Measurements from ENCODE around the gene MAMSTR. TPM values are rescaled to one million over a fixed set of nuclear protein-coding genes. Genes with fewer than 3 reads are reported as not detected.

MAMSTR gene
- total and polyA plus RNA-seq, 10 of the 15 experiments (the other 5 are each of a cell fraction or from before 2014, with no cell fraction given), result 0.04 to 0.73 (median 0.31) TPM; not detected in 1

- TF ChIP-seq, protein P1, sequence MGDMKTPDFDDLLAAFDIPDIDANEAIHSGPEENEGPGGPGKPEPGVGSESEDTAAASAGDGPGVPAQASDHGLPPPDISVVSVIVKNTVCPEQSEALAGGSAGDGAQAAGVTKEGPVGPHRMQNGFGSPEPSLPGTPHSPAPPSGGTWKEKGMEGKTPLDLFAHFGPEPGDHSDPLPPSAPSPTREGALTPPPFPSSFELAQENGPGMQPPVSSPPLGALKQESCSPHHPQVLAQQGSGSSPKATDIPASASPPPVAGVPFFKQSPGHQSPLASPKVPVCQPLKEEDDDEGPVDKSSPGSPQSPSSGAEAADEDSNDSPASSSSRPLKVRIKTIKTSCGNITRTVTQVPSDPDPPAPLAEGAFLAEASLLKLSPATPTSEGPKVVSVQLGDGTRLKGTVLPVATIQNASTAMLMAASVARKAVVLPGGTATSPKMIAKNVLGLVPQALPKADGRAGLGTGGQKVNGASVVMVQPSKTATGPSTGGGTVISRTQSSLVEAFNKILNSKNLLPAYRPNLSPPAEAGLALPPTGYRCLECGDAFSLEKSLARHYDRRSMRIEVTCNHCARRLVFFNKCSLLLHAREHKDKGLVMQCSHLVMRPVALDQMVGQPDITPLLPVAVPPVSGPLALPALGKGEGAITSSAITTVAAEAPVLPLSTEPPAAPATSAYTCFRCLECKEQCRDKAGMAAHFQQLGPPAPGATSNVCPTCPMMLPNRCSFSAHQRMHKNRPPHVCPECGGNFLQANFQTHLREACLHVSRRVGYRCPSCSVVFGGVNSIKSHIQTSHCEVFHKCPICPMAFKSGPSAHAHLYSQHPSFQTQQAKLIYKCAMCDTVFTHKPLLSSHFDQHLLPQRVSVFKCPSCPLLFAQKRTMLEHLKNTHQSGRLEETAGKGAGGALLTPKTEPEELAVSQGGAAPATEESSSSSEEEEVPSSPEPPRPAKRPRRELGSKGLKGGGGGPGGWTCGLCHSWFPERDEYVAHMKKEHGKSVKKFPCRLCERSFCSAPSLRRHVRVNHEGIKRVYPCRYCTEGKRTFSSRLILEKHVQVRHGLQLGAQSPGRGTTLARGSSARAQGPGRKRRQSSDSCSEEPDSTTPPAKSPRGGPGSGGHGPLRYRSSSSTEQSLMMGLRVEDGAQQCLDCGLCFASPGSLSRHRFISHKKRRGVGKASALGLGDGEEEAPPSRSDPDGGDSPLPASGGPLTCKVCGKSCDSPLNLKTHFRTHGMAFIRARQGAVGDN (IDR thresholded peaks at IDR 0.05), result no peak
- no peak for TF ChIP-seq RAD21 (IDR thresholded peaks at IDR 0.05; ENCODE audit: insufficient read depth, low read depth, low read length)
- no peak for TF ChIP-seq JUNB (IDR thresholded peaks at IDR 0.05)
- no peak for TF ChIP-seq ZNF274 (IDR thresholded peaks at IDR 0.05; ENCODE audit: insufficient read depth, insufficient read length)
- TF ChIP-seq PML (IDR thresholded peaks at IDR 0.05; ENCODE audit: low read length), result no peak
- no peak; the same call in 1 of the 2 replicates for TF ChIP-seq SMARCA5 (IDR thresholded peaks at IDR 0.05)
- no peak for TF ChIP-seq CBX3 (IDR thresholded peaks at IDR 0.05; ENCODE audit: borderline replicate concordance, low read depth)
- TF ChIP-seq CBX5 (IDR thresholded peaks at IDR 0.05; ENCODE audit: low read depth), result no peak
- TF ChIP-seq ASH2L (IDR thresholded peaks at IDR 0.05; ENCODE audit: borderline replicate concordance, low read depth), result no peak
- TF ChIP-seq TCF7 (IDR thresholded peaks at IDR 0.05; ENCODE audit: borderline replicate concordance), result no peak
- no peak for TF ChIP-seq STAT1 (conservative IDR thresholded peaks at IDR 0.05)
- TF ChIP-seq NR2F1 (conservative IDR thresholded peaks at IDR 0.05), result no peak
- no peak for TF ChIP-seq HDAC6 (IDR thresholded peaks at IDR 0.05; ENCODE audit: unreplicated experiment)
- TF ChIP-seq SREBF2 (IDR thresholded peaks at IDR 0.05; ENCODE audit: low read length), result no peak; the same call in 1 of the 2 replicates
- TF ChIP-seq BCL11A (IDR thresholded peaks at IDR 0.05; ENCODE audit: low read depth, low read length), result no peak
- TF ChIP-seq, protein P2, sequence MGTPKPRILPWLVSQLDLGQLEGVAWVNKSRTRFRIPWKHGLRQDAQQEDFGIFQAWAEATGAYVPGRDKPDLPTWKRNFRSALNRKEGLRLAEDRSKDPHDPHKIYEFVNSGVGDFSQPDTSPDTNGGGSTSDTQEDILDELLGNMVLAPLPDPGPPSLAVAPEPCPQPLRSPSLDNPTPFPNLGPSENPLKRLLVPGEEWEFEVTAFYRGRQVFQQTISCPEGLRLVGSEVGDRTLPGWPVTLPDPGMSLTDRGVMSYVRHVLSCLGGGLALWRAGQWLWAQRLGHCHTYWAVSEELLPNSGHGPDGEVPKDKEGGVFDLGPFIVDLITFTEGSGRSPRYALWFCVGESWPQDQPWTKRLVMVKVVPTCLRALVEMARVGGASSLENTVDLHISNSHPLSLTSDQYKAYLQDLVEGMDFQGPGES (IDR thresholded peaks at IDR 0.05), result peak; percentile 84
- TF ChIP-seq, protein P3, sequence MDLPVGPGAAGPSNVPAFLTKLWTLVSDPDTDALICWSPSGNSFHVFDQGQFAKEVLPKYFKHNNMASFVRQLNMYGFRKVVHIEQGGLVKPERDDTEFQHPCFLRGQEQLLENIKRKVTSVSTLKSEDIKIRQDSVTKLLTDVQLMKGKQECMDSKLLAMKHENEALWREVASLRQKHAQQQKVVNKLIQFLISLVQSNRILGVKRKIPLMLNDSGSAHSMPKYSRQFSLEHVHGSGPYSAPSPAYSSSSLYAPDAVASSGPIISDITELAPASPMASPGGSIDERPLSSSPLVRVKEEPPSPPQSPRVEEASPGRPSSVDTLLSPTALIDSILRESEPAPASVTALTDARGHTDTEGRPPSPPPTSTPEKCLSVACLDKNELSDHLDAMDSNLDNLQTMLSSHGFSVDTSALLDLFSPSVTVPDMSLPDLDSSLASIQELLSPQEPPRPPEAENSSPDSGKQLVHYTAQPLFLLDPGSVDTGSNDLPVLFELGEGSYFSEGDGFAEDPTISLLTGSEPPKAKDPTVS (IDR thresholded peaks at IDR 0.05; ENCODE audit: low read depth, low read length), result no peak
- TF ChIP-seq PAX5 (IDR thresholded peaks at IDR 0.05; ENCODE audit: borderline replicate concordance, low read depth, low read length), result 0 out of 2 replicates have a peak, but pooled peaks have one; percentile 13
- TF ChIP-seq LARP7 (IDR thresholded peaks at IDR 0.05), result peak; percentile 54; the same call in 1 of the 2 replicates
- TF ChIP-seq CBFB (IDR thresholded peaks at IDR 0.05; ENCODE audit: low read depth), result no peak
- no peak for TF ChIP-seq E4F1 (IDR thresholded peaks at IDR 0.05; ENCODE audit: borderline replicate concordance, partially characterized antibody)
Observed at GRCh38 chr19:48720613-48721296, 1.2 kb upstream of the MAMSTR start (continued).
